Ishikawa (cell line): Measurements from ENCODE around the gene PIGS.

ENCODE experiments used
- CEBPB ChIP-seq: IDR thresholded peaks from 2 replicates; pipeline ENCODE4 v1.6.1; 2012
- CREB1 ChIP-seq: IDR thresholded peaks from 2 replicates; pipeline ENCODE4 v1.6.1; 2012; ENCODE audit warnings: low read depth
- EGR1 ChIP-seq: IDR thresholded peaks from 2 replicates; pipeline ENCODE4 v1.6.1; 2012
- EP300 ChIP-seq: IDR thresholded peaks from 2 replicates; pipeline ENCODE4 v1.6.1; 2012; ENCODE audit warnings: borderline replicate concordance
- FOXM1 ChIP-seq: IDR thresholded peaks from 2 replicates; pipeline ENCODE4 v1.6.1; 2012; ENCODE audit warnings: low read depth, borderline replicate concordance
- MAX ChIP-seq: IDR thresholded peaks from 2 replicates; pipeline ENCODE4 v1.6.1; 2012
- NFIC ChIP-seq: IDR thresholded peaks from 2 replicates; pipeline ENCODE4 v1.6.1; 2012
- RAD21 ChIP-seq: IDR thresholded peaks from 2 replicates; pipeline ENCODE4 v1.6.1; 2012; ENCODE audit warnings: low read depth
- REST ChIP-seq: IDR thresholded peaks from 2 replicates; pipeline ENCODE4 v1.6.1; 2012; ENCODE audit warnings: low read depth, mild to moderate bottlenecking
- TAF1 ChIP-seq: IDR thresholded peaks from 2 replicates; pipeline ENCODE4 v1.6.1; 2012; ENCODE audit warnings: low read depth, mild to moderate bottlenecking
- TCF12 ChIP-seq: IDR thresholded peaks from 2 replicates; pipeline ENCODE4 v1.6.1; 2012; ENCODE audit warnings: low read depth
- TEAD4 ChIP-seq: IDR thresholded peaks from 2 replicates; pipeline ENCODE4 v1.6.1; 2012
- USF1 ChIP-seq: IDR thresholded peaks from 2 replicates; pipeline ENCODE4 v1.6.1; 2012
- YY1 ChIP-seq: IDR thresholded peaks from 2 replicates; pipeline ENCODE4 v1.6.1; 2012; ENCODE audit warnings: low read depth
- ZBTB7A ChIP-seq: IDR thresholded peaks from 2 replicates; pipeline ENCODE4 v1.6.1; 2012; ENCODE audit warnings: low read depth

The PIGS gene

GRCh38 chr17:28598389-28598788, 27.1 kb upstream of the PIGS start:
- TF ChIP-seq YY1 (no peak), CREB1 (no peak), TCF12 (peak; percentile 21; the same call in 1 of the 2 replicates), TEAD4 (no peak)

GRCh38 chr17:28597606-28598383, 26.5 kb upstream of the PIGS start:
- TF ChIP-seq CEBPB (0 out of 2 replicates have a peak, but pooled peaks have one; percentile 20), TCF12 (no peak)

GRCh38 chr17:28592260-28592659, 20.9 kb upstream of the PIGS start:
- TF ChIP-seq CREB1 (no peak), FOXM1 (no peak), YY1 (no peak), USF1 (no peak), EP300 (no peak), NFIC (no peak), REST (no peak), MAX (no peak), TAF1 (no peak), ZBTB7A (no peak), RAD21 (no peak), CEBPB (no peak), TCF12 (no peak), EGR1 (no peak), TEAD4 (no peak)

GRCh38 chr17:28585851-28586250, 14.5 kb upstream of the PIGS start:
- TF ChIP-seq YY1 (no peak), NFIC (no peak)

- TF ChIP-seq USF1, result no peak
- no peak for TF ChIP-seq TAF1
- TF ChIP-seq TCF12, result no peak
- TF ChIP-seq YY1, result no peak
- no peak for TF ChIP-seq REST
- no peak for TF ChIP-seq MAX
- TF ChIP-seq ZBTB7A, result no peak
- no peak for TF ChIP-seq CREB1
- no peak for TF ChIP-seq EP300
- TF ChIP-seq TEAD4, result no peak
- TF ChIP-seq NFIC, result no peak
- no peak for TF ChIP-seq FOXM1
- no peak for TF ChIP-seq CEBPB
- TF ChIP-seq RAD21, result no peak
- TF ChIP-seq EGR1, result no peak
These were observed 13.1 kb upstream of the PIGS start for GRCh38 chr17:28584434-28584833.

- TF ChIP-seq CEBPB (no peak), YY1 (no peak), REST (no peak), TCF12 (no peak), EGR1 (no peak), CREB1 (no peak), TEAD4 (no peak), USF1 (no peak)
These were observed 11.2 kb upstream of the PIGS start for GRCh38 chr17:28582513-28582912.
